Subcutaneous adipose tissue (tissue), 4 donors: Measurements from ENCODE around the gene FGD3. TPM values are rescaled to one million over a fixed set of nuclear protein-coding genes. Genes with fewer than 3 reads are reported as not detected.

Source experiments
- total RNA-seq, 4 donors: library from RNA; depleted of rRNA; stranded (reverse); fragments of >200 nt; gene quantifications; one replicate each; pipeline ENCODE4 v1.1.0, GENCODE V29; 2016
- TF ChIP-seq, protein P1 (sequence below): fragments of 450-650 bp; IDR thresholded peaks from one replicate; pipeline ENCODE4 v1.5.1; 2016; ENCODE audit warnings: low read depth, mild to moderate bottlenecking, control low read depth, antibody characterized with exemption, moderate library complexity

The FGD3 gene
- total RNA-seq, 4 donors from 2014 or later: 4.1 to 15.6 (median 11.7) TPM

DNA sequence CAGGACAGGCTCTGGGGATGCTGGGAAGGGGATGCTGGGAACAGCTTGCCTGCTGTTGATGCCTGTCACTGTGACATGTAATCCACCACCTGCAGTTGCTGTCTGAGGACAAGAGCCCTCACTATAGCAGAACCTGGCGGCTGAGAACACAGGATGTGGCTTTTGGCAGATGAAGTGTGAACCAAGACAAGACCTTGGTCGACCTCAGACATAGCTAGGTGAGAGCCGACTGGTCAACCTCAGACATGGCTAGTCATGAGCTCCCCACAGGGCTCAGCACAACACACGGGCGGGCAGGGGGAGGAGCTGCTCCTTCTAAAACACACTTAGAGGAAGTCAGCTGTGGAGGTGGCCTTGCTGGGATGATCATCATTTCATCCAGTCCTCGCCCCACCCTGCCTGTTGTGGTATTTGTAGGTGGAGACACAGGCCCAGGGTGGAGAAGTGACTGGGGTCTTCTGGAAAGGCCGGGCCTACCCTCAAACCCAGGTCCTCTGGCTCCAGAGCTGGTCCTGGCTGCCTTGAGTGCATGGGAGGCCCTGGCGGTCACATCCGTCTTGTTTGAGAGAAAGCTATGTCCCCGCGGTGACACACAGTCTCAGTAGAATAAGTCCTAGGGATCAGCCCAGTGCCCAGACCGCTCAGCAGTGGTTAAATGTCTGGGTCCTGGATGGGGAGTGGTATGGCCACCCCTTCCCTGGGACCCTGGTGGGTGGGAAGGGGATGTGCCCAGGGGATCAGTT is 117.2 kb downstream of the FGD3 start:
- TF ChIP-seq, protein P1, sequence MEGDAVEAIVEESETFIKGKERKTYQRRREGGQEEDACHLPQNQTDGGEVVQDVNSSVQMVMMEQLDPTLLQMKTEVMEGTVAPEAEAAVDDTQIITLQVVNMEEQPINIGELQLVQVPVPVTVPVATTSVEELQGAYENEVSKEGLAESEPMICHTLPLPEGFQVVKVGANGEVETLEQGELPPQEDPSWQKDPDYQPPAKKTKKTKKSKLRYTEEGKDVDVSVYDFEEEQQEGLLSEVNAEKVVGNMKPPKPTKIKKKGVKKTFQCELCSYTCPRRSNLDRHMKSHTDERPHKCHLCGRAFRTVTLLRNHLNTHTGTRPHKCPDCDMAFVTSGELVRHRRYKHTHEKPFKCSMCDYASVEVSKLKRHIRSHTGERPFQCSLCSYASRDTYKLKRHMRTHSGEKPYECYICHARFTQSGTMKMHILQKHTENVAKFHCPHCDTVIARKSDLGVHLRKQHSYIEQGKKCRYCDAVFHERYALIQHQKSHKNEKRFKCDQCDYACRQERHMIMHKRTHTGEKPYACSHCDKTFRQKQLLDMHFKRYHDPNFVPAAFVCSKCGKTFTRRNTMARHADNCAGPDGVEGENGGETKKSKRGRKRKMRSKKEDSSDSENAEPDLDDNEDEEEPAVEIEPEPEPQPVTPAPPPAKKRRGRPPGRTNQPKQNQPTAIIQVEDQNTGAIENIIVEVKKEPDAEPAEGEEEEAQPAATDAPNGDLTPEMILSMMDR: no peak

DNA sequence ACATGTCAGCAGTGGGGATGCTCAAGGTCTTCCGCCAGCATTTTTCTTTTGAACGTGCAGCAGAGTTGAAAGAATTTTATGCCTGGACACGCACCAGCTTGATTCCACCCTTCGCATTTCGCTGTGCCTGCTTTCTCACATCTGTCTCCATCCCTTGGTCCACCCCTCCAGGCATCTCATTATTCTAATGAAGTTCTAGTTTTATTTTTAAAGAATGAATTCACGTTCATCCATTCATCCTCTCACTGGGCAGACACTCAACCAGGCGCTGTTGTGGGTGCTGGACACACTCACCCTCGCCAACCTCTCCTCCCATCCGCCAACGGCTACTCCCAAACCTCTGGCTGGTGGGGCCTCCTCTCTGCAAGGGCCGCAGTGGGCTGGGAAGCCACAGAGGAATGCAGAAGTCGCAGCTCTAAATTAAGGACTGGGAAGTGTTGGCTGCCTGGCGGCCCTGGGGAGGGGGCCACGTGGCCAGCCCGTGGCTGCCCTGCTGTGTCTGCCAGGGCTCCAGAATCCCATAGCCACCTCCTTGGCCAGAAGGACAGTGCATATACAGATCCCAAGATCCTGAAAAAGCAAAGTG is 117.9 kb downstream of the FGD3 start:
- TF ChIP-seq, protein P1: no peak

DNA sequence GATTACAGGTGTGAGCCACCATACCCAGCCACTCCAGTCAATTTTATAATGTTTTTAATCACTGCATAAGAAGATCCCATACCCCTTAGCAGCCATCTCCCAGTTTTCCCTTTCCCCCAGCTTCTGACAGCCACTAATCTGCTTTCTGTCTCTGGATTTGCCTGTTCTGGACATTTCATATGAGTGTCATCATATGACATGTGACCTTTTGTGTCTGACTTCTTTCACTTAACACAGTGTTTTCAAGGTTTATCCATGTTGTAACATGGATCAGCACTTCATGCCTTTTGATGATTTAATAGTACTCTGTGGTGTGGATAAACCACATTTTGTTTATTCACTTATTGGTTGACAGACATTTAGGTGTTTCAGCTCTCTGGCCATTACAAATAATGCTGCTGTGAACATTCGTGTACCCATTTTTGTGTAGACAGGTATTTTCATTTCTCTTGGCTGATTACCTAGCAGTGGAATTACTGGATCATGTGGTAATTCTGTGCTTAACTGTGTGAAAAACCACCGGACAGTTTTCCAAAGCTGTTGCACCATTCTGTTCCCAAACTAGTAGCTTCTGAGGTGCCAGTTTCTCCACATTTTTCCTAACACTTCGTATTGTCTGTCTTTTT is 119.8 kb downstream of the FGD3 start:
- TF ChIP-seq, protein P1: no peak

DNA sequence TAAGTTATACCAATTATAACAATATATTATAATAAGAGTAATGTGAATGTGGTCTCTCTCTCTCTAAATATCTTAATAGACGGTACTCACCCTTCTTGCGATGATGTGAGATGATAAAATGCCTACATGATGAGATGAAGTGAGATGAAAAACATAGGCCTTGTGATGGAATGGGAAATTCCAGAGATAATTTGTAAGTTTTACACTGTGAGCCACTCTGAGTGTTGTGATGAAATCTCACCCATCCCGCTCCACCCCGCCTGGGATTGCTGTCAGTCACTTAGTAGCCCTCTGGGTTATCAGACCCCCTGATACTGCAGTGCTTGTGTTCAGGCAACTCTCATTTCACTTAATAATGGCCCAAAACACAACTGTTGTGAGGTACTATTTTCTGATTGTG is 121.6 kb downstream of the FGD3 start:
- TF ChIP-seq, protein P1: no peak

DNA sequence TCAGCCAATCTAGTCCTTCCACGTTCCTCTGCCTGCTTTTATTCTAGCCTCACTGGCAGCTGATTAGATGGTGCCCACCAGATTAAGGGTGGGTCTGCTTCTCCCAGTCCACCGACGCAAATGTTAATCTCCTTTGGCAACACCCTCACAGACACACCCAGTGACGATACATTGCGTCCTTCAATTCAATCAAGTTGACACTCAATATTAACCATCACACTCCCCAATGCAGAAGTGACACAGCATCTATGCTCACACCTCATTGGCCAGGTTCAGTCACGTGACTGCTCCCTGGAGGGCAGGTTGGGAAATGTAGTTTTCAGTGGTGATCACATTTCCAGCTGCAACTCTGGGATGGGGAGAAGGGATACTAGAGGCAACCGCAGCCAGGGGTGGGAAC is 124.1 kb downstream of the FGD3 start:
- TF ChIP-seq, protein P1: no peak

DNA sequence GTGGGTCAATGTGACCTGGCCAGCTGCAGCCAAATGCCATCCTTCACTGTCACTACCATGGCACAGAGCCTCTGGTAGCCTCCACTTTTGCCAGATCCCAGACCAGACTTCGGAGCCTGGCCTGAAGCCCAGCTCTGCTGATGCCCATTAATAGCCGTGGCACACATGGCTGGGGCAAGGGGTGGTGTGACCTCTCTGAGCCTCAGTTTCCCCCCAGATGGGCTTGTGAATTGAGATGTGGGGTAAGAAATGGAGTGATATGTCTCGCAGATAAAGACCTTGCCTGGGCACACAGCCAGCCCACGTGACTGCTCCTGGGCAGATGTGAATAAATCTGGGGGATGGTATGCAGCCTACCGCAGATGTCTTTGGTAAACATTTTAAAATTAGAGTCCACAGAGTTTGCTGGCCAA is 125.1 kb downstream of the FGD3 start:
- TF ChIP-seq, protein P1: no peak

DNA sequence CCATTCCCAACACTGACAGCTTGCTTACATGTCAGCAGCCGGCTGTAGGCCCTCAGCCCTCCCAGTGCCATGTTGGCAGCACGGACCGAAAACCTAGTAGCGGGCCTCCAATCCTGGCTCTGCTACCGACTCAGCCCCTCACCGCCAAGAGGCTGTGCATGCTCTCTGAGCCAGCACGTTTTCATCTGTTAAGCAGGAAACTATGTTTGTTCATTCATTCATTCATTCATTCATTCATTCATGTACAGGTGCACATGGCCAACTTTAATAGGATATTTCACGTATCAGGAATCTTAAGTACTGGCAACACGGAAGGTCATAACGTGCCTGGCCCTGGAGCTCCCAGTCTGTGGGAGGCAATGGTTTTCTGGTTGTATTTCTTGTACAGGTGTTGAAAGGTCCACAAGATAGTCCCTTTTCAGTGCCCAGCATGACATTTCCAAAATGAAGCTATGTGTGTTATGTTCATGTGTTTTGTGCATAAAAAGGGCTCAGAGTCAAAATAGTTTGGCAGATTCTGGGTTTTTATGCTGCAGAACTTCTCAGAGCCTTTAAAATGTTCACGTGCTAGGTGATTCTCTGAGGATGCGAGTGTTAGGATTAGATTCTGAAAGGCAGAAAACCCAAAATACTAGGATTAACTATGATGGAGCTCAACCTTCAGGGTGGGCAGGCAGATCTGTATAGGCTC is 128.9 kb downstream of the FGD3 start:
- TF ChIP-seq, protein P1: no peak
